HG02852 (cell line): ENCODE measurements around the gene TNNT3.
"Not testable (repeated sequence)": the region's sequence is repeated elsewhere in the genome, so short reads cannot be mapped to it uniquely, and the experiment has no call there.

ENCODE experiments used
- ATAC-seq: cut with Tn5 transposase; IDR thresholded peaks from one replicate; pipeline ENCODE4 v1.9.1; 2021; ENCODE audit warnings: mild to moderate bottlenecking, moderate library complexity; ENCODE audit not compliant: unreplicated experiment

Gene TNNT3

DNA sequence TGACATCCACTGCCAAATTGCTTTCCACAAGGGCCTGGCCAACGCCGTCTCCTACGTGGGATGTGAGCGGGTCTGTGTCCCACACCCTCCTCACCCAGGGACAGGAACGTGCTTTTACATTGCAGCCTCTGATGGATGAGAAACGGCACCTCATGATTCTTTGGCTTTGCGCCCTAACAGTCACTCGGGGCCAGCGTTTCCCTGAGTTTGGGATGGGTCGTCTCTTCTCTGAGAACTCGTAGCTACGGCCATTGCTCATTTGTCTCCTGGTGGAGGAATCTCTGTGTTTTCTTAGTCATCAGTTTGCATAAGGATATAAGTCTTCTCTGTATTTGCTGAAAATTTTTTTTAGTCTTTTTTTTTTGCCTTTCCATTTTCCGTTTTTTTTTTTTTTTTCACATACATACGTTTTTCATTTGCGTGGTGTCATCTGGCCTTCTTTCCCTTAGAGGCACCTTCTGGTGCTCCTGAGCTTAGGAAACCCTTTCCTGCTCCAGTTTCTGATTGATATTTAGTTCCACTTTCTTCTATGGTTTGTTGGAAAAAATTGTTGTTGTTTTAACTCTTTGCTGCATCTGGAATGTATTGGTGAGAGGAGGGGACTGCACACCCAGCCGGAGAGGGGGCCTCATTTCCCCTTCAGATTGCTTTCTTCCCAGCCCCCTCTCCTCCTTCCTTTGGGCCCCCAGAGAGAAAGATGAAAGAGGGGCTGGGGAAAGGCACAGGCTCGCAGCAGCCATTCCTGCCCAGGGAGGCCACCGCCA lies 12.0 kb downstream of the TNNT3 start:
- ATAC-seq = no peak

DNA sequence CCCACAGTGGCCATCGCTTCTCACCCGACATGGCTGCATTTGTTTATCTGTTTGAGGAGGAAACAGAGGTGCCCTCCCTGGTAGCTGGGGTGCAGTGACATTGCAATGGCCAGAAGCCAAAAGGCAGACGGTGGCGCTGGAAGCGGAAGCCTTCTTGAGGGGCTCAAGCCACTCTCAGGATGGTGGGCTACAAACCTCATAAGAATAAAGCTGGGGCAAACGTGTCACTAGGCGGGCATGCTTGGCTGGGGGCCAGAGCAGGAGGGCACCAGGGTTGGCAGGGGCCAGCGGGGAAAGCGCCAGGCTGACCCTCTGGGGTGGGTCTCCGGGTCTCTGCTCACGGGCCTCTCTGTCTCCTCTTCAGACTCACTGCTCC lies 12.6 kb downstream of the TNNT3 start:
- no peak for ATAC-seq

DNA sequence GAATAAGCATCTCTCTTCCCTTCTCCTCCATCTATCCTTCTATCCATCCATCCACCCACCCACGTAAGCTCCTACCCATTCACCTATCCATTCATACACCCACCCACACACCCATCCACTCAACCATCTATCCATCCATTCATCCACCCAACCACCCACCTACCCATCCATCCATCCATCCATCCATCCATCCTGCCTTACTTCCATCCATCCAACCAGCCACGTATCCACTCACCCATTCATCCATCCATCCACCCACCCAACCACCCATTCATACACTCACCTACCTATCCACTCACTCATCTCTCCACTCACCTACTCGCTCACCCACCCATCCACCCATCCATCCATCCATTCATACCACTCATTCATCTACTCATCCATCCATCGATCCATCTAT lies 13.2 kb downstream of the TNNT3 start:
- no peak for ATAC-seq

DNA sequence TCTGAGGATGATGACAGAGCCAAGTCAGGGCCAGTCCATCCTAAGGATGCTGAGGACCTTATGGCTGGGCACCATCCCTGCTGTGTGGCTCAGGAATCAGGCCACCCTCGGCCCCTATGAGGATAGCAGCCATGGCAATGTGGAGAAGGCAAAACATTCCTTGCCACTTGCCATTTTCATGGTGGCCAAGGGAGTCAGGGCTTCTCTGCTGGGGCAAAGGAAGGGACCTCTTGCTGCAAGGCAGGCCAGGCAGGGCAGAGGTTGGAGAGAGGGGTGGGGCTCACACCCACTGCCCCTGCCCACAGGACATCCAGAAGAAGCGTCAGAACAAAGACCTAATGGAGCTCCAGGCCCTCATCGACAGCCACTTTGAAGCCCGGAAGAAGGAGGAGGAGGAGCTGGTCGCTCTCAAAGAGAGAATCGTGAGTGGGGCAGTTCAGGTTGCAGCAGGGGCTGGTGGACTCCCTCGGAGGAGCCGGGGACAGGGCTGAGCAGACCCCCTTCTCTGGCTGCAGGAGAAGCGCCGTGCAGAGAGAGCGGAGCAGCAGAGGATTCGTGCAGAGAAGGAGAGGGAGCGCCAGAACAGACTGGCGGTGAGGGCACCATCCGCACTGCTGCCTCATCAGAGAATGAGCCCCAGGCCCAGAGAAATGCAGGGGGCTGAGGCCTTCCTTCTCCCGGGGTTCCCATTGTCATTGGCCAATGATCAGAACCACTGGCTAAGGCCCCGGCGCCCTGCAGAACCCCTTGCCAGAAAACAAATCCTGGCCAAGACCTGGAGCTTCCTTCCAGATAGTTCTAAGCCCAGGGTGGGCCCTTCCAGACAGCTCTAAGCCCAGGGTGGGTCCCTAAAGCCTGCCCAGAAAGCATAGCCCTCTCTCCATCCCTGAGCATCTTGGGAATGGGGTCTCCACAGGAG lies 14.2 kb downstream of the TNNT3 start:
- ATAC-seq = no peak

DNA sequence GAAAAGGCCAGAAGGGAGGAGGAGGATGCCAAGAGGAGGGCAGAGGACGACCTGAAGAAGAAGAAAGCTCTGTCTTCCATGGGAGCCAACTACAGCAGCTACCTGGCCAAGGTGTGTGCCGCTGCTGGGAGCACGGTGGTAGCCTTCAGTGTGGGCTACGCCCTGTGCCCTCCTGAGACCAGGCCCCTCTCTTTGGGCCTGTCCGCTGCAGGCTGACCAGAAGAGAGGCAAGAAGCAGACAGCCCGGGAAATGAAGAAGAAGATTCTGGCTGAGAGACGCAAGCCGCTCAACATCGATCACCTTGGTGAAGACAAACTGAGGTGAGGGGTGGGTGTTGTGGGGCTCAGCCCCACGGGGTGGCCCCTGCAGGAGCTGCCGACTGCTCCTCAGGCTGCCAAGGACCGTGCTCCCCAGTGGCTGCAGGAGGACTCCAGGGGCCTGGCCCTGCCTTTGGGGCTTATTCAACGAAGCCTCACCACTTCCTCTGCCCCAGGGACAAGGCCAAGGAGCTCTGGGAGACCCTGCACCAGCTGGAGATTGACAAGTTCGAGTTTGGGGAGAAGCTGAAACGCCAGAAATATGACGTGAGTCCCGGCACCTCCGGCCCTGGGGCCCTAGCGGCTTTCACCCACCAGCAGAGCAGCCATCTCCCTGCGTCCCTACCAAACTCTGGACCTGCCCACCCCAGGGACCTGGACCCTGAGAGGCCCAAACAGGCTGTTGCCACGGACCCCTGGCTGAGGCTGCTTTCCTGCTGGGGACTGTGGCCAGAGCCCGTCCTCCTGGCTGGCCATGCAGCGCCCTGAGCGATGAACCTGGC lies 15.0 kb downstream of the TNNT3 start:
- ATAC-seq = no peak

DNA sequence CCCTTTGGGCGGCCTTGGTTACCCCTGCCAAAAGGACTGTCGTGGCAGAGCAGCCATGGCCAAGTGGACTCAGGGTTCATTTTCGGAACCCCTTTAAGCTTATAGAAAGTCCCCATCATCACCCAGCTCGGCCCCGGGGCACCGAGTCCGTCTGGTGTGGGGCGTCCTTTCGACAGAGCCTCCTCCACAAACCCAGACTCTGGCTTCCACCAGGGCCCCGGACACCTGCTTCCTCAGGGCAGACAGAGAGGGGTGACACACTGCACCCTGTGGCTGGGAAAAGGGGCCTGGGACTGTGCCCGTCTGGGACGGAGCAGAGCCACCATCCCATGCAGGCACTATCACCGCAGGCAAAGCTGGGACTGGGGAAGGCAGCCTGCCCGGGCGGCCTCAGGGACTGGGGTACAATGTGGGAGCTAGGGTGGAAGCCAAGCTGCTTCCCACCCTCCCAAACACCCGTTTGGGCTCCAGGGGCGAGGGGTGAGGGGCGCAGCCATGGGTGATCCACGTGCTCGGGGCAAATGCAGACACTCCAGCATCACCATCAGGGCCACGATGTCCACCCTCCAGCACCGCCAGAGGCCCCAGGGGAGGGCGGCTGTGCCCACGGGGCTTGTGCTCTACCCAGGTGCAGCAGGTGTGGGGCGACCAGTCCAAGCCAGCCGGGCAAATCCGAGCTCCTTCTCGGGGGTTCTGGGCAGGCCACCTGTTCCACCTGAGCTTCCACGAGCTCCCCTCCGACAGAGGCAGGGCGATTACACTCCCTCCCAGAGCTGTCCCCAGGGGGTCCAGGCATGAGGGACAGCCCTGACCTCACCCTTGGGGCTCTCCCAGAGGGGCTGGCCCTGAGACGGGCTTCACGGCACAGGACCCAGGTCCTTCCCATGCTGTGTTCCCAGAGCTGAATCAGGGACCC lies 15.9 kb downstream of the TNNT3 start:
- ATAC-seq = no peak

DNA sequence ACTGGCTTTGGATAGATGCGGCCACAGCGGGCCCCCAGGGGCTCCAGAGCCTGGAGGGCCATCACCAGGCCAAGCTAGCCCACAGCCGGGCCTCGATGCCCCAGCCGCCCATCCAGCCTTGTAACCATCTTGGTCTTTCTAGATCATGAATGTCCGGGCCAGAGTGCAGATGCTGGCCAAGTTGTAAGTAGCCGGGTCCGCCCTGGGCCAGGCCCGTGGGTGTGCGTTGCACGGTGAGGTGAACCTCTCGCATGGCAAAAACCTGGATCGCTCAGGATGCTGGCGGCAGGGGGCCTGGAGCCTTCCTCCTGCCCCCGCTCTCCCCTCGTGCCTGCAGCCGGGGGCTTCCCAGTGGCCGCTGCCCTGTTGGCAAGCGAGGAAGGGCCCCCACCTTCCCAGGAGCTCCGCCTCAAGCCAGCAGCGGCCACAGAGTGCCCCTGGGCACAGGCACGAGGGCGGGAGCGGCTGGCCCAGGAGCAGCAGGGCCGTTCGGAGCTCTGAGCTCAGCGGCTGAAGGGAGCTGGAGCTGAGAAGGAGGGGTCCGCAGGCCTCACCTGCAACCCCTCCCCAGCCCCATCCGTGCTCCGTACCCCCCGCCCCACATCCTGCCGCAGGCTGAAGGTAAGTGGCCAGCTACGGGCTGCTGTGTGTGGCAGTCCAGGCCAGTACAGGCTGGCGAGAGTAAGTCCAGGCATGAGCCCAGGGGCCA lies 16.7 kb downstream of the TNNT3 start:
- ATAC-seq = no peak

DNA sequence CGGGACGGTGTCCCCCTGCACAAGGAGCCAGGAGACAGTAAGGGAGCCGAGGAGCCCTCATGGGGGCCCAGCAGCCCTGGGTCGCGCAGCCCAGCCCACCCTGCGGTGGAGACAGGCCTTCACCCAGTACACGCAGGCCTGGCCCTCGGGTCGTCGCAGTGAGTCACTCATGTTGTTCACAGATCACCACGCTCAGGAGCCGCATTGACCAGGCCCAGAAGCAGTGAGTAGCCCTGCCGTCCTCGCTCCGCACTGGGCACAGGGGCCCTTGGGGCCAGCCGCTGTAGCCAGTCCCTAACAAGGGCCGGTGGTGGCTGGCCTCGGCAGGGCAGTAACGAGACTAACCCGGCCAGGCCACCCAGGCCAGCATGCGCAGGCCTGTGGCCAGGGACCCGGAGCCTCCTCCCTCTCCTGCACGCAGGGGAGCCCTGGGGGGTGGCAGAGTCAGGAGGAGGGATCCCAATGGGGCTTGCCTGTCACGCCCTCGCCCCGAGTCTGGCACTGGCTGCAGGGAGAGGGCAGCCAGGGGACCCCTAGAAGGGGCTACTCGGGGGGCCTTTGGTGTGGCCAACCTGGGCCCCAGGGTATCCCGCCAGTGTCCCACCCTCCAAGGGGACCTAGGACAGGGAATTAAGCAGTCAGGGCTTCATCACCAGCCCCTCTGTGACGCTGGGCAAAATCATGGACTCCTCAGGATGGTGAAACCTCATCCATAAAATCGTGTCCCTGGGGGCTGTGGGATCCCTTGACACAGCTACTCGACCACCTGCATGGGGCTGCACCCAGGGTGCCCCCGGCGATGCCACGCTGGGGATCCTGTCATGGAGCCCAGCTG lies 17.5 kb downstream of the TNNT3 start:
- ATAC-seq = no peak

DNA sequence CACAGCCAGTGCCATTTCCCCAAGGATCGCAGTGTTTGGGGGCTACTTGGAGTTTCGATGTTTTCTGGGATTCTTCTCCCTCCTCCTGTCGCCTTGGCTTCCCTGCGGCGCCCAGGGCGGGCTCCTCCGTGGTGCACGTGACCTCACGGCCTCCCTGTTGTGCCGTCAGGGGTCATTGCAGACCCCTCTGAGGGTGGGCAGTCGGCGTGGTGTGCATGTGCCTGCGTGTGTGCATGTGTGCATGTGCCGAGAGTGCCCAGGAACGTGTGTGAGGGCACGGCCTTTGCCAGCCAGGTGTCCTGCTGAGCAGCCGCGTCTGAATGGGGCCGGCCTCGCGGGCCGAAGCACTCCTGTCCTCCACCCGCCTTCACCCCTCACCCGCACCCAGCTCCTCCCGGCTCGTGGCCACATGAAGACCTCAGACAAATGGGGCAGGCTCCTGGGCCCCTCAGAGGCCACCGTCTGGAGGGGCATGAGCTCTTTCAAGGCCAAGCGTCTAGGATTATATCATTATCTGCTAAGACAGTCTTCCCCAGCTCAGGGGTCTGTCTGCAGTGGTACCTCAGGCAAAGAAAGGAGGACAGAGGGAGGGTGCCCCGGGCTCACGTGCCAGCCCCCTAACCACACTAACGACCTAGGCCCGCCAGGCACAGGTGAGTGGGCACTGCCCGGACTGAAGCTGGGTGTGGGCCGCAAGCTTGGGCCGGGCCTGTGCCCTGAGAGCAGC lies 18.3 kb downstream of the TNNT3 start:
- ATAC-seq = no peak

DNA sequence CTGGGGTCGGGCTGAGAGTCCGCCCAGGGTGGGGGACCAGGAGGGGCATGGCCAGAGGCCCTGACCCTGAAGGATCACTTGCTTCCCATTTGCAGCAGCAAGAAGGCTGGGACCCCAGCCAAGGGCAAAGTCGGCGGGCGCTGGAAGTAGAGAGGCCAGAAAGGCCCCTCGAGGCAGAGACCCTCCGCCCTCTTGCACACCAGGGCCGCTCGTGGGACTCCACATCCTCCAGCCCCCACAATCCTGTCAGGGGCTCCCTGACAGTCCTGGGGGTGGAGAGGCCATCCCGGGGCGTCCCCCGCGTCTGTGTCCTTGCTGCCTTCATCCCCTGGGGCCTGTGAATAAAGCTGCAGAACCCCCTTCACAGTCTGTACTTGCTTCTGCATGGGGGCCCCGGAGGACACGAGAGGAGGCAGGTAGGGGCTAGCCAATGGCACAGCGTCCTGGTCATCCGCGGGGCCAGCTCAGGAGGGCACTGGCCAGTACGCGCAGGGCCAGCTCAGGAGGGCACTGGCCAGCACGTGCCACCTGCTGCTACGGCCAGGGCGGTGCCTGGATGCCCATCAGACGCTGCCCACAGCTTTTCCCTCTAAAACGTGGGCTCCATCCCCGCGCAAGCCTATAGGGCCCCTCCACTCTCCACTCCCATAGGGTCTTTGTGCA lies 19.0 kb downstream of the TNNT3 start:
- no peak for ATAC-seq

DNA sequence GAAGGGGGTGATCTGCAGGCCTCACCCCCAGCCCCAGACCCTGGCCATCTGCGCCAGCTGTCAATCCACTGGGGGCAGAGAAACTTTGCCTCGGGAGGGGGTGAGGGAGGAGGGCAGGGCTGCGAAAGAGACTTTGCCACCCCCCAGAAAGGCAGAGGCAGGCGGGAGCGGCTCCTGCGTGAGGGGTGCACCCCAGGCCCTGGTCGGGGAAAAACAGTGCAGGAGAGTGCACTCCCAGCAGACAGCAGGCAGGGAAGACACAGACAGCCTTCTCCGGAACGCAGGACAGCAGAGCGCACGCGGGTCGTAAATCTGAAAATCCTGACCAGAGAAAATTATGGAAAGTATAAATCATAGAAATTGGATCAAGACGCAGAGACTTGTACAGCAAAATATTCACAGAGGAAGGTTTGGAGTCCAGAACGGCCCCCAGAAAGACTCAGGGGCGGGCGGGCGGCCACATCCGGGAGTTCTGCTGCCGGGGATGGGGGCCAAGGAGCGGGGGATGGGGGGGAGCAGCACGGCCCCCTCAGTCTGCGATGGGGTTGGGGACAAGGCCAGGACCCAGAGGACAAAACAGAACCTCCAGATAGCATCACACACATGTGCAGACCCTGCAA lies 19.6 kb downstream of the TNNT3 start:
- no peak for ATAC-seq

DNA sequence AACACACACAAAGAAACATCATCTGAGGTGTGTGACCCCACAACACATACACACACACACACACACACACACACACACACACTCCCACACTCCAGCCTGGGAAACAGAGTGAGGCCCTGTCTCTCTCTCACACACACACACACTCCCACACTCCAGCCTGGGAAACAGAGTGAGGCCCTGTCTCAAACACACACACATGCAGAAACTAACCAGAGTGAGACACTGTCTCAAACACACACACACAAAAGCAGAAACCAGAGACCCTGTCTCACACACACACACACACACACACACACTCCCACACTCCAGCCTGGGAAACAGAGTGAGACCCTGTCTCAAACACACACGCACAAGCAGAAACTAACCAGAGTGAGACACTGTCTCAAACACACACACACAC lies 20.3 kb downstream of the TNNT3 start:
- ATAC-seq = not testable (repeated sequence)

DNA sequence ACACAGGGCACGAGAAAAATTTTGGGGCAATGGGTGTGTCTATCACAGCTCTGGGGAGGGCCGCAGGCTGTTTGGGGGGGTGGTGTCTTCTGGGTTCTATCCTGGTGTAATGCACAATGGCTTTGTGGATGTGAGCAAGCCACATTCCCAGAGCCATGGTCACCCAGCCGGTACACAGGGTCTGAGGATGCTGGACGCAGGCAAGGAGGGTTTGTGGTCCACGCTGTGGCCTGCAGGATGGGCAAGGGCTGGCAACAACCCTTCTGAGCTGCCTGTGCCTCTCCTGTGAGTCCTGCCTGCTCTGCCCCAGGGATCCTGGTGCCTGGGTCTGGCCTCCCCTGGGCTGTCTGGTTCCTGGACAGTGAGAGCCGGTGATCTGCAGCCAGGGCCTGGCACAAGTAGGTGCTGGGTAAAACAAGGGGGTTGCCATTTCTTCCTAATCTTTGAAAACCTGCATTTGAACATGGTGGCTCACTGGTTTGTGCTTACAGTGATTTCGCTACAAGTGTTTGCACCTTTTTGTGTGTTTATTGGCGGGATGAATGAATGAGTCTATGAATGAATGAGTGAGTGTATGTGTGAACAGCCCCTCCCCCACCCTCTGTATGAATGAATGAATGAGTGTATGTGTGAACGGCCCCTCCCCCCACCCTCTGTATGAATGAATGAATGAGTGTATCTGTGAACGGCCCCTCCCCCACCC lies 23.2 kb downstream of the TNNT3 start:
- ATAC-seq = no peak

DNA sequence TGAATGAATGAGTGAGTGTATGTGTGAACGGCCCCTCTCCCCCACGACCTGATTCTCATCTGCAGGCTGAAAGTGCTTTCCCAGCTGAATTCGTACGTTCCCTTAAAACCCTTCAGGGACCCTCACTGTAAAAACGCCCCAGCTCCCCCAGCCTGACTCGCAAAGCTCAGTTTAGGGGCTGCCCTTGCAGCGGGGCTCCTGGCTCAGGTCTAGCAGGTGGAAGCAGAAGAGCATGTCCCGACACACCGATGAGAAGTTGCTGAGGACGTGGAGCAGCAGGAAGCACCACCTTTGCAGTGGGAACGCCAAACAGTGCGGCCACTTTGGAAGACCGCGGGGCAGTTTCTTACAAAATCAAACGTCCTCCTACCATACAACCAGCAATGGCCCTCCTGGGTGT lies 24.1 kb downstream of the TNNT3 start:
- no peak for ATAC-seq

DNA sequence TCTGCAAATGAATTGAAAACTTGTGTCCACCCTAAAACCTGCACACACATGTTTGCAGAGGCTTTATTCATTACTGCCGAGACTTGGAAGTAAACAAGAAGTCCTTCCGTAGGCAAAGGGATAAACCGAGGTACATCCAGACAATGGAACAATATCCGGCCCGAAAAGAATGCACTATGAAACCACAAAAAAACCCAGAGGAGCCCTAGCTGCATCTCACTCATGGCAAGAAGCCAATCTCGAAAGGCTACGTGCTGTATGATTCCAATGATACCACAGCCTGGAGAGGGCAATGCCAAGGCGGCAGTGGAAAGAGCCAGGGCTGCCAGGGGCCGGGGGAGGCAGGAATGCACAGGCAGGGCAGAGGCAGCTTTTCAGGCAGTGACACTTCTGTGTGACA lies 24.5 kb downstream of the TNNT3 start:
- no peak for ATAC-seq

DNA sequence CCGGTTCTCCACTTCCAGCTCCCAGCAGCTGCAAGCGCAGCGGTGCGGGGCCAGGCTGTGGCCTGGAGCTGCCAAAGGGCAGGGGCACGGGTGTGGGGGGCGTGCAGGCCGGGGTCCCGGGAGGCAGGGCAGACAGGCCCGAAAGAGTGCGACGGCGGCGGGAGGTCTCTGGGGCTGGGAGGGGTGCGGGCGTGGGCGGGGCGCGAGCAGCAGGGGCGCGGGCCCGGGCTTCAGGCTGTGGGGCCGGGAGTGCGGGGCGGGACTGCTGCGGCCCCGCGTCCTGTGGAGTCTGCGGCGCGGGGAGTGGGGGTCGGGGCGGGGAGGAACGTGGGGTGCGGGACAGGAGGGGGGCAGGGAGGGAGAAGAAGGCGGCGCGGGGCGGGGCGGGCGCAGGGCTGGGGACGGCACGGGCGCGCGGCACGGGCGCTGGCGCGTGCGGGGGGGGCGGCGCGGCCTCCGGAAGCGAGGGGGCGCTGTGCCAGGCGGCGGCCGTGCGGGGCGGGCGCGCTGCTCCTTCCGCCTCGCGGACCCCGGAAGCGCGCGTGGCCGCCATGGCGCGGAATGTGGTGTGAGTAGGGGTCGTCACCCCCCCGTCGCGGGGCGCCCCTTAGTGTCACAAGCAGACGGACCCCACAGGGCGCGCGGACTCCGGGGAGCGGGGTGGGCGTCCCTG lies 27.4 kb downstream of the TNNT3 start, which contains the start of gene MRPL23:
Gene MRPL23 (plus strand): TSS at position 521 of the 673 bp plus-strand sequence. CDS start 31 bp downstream, at position 552.
- ATAC-seq = no peak
